ENCODE measurements around the gene RUVBL1. TPM values are rescaled to one million over a fixed set of nuclear protein-coding genes. Genes with fewer than 3 reads are reported as not detected.
A peak's percentile ranks its signal among the peaks of the same experiment; 100 is the strongest.

The RUVBL1 gene
- total RNA-seq, 1 donor from 2014 or later = 27.2 TPM

GRCh38 chr3:128133273-128133883, 9.8 kb upstream of the RUVBL1 start:
- DNase-seq = no peak

GRCh38 chr3:128131897-128132646, 8.5 kb upstream of the RUVBL1 start:
- no peak for DNase-seq

GRCh38 chr3:128128251-128128650, 4.6 kb upstream of the RUVBL1 start:
- DNase-seq = no peak

GRCh38 chr3:128127236-128127635, 3.6 kb upstream of the RUVBL1 start:
- DNase-seq = no peak

GRCh38 chr3:128123156-128123537, 465 bp downstream of the RUVBL1 start:
- no peak for DNase-seq

GRCh38 chr3:128122013-128122412, 1.6 kb downstream of the RUVBL1 start:
- DNase-seq = no peak

- no peak for DNase-seq
Observed at GRCh38 chr3:128113817-128114794, 9.5 kb downstream of the RUVBL1 start.

- no peak for DNase-seq
Observed at GRCh38 chr3:128112357-128112968, 11.1 kb downstream of the RUVBL1 start.

- DNase-seq = no peak
Observed at GRCh38 chr3:128111147-128111546, 12.5 kb downstream of the RUVBL1 start.

GRCh38 chr3:128107834-128108233, 15.8 kb downstream of the RUVBL1 start:
- no peak for DNase-seq

GRCh38 chr3:128103136-128103676, 20.4 kb downstream of the RUVBL1 start:
- DNase-seq = no peak

- DNase-seq = no peak
Observed at GRCh38 chr3:128100638-128101037, 23.0 kb downstream of the RUVBL1 start.

- DNase-seq = no peak
Observed at GRCh38 chr3:128100161-128100560, 23.5 kb downstream of the RUVBL1 start.

- no peak for DNase-seq
Observed at GRCh38 chr3:128098234-128098633, 25.4 kb downstream of the RUVBL1 start.

- DNase-seq = peak; percentile 41
Observed at GRCh38 chr3:128095222-128095703, 28.3 kb downstream of the RUVBL1 start.

- DNase-seq = no peak
Observed at GRCh38 chr3:128094295-128095151, 29.1 kb downstream of the RUVBL1 start.

GRCh38 chr3:128091586-128091985, 32.0 kb downstream of the RUVBL1 start:
- DNase-seq = no peak

- DNase-seq = no peak
Observed at GRCh38 chr3:128089135-128089534, 34.5 kb downstream of the RUVBL1 start.

- no peak for DNase-seq
Observed at GRCh38 chr3:128084675-128085021, 39.0 kb downstream of the RUVBL1 start.

GRCh38 chr3:128083980-128084674, 39.5 kb downstream of the RUVBL1 start:
- no peak for DNase-seq

Measured in skin of body (tissue), 2 donors.